Naive thymus-derived CD4-positive, alpha-beta T cell (primary cell): ENCODE data around the gene ITGB7. TPM values are rescaled to one million over a fixed set of nuclear protein-coding genes. Genes with fewer than 3 reads are reported as not detected.
"Not testable (repeated sequence)": the region's sequence is repeated elsewhere in the genome, so short reads cannot be mapped to it uniquely, and the experiment has no call there.

Experiments
- ATAC-seq: fragments of 150-1000 bp; cut with Tn5 transposase; 2 replicates; pipeline ENCODE4 v1.10.0; 2021; ENCODE audit warnings: mild to moderate bottlenecking, moderate library complexity
- CTCF ChIA-PET: fragments of 350-600 bp; sonication (Branson Sonifier 250); formaldehyde crosslinking; loops from one replicate; lab custom pipeline; 2021; ENCODE audit warnings: antibody characterized with exemption; lab: Charles Lee
- POLR2A ChIA-PET: fragments of 350-600 bp; sonication (Branson Sonifier 250); formaldehyde crosslinking; loops from one replicate; lab custom pipeline; 2021; ENCODE audit warnings: antibody characterized with exemption, inconsistent platforms; lab: Charles Lee
- DNase-seq, 9 donors: peaks; one replicate each; pipeline versions ENCODE4 v3.0.0 to v3.0.0-alpha.2; 2020 to 2022; ENCODE audit warnings: mixed read lengths in 1 of 9
- H3K27ac ChIP-seq: one replicate; pipeline ENCODE4 v1.7.0; 2013; ENCODE audit warnings: mild to moderate bottlenecking, low read depth, low read length, moderate library complexity
- H3K27me3 ChIP-seq, 2 donors: one replicate each; pipeline ENCODE4 v1.7.0; 2013; ENCODE audit warnings: low read length in 2 of 2, mild to moderate bottlenecking in 2 of 2, moderate library complexity in 2 of 2; ENCODE audit not compliant: control insufficient read depth in 2 of 2, insufficient read depth in 2 of 2
- H3K36me3 ChIP-seq, 3 experiments: 1 replicate in 2 of 3; 2 replicates in 1 of 3; pipeline ENCODE4 v1.7.0; 2013; ENCODE audit warnings: low read length in 3 of 3, mild to moderate bottlenecking in 3 of 3, moderate library complexity in 1 of 3; ENCODE audit not compliant: insufficient read depth in 3 of 3, control insufficient read depth in 2 of 3
- H3K4me1 ChIP-seq, 2 donors: one replicate each; pipeline ENCODE4 v1.7.0; 2013; ENCODE audit warnings: low read length in 2 of 2, mild to moderate bottlenecking in 2 of 2, moderate library complexity in 1 of 2; ENCODE audit not compliant: control insufficient read depth in 2 of 2, insufficient read depth in 2 of 2
- H3K4me3 ChIP-seq: 2 replicates; pipeline ENCODE4 v1.7.0; 2013; ENCODE audit warnings: mild to moderate bottlenecking, low read length
- H3K9me3 ChIP-seq, 3 experiments: 1 replicate in 2 of 3; 2 replicates in 1 of 3; pipeline ENCODE4 v1.7.0; 2013; ENCODE audit warnings: low read length in 3 of 3; ENCODE audit not compliant: control insufficient read depth in 2 of 3
- H3K27ac Mint-ChIP-seq, 9 donors: one replicate each; pipeline ENCODE4 v1.8.0; 2020 to 2022; ENCODE audit warnings: mixed read lengths in 9 of 9, mild to moderate bottlenecking in 8 of 9, moderate library complexity in 5 of 9, inconsistent platforms in 2 of 9
- H3K27me3 Mint-ChIP-seq, 5 donors: one replicate each; pipeline ENCODE4 v1.8.0; 2021 to 2022; ENCODE audit warnings: mixed read lengths in 5 of 5, mild to moderate bottlenecking in 1 of 5
- H3K36me3 Mint-ChIP-seq, 5 donors: one replicate each; pipeline ENCODE4 v1.8.0; 2020 to 2022; ENCODE audit warnings: mixed read lengths in 5 of 5, mild to moderate bottlenecking in 3 of 5, inconsistent platforms in 1 of 5
- H3K4me1 Mint-ChIP-seq, 7 donors: one replicate each; pipeline ENCODE4 v1.8.0; 2020 to 2022; ENCODE audit warnings: mixed read lengths in 7 of 7, mild to moderate bottlenecking in 3 of 7, inconsistent platforms in 1 of 7
- H3K4me3 Mint-ChIP-seq, 10 donors: one replicate each; pipeline ENCODE4 v1.8.0; 2020 to 2022; ENCODE audit warnings: mild to moderate bottlenecking in 10 of 10, mixed read lengths in 10 of 10, moderate library complexity in 6 of 10, inconsistent platforms in 2 of 10
- H3K9me3 Mint-ChIP-seq, 11 donors: one replicate each; pipeline ENCODE4 v1.8.0; 2020 to 2022; ENCODE audit warnings: mixed read lengths in 11 of 11, mild to moderate bottlenecking in 4 of 11, inconsistent platforms in 1 of 11, moderate library complexity in 1 of 11
- intact Hi-C, 2 donors: fragments of 100-400 bp; cut with micrococcal nuclease; formaldehyde crosslinking; loops; one replicate each; pipeline ENCODE4 v1.15.1; 2023
- polyA plus RNA-seq, 2 donors: library from polyadenylated mRNA; unstranded; fragments of 300-500 nt; fragmentation: Illumina TruSeq; gene quantifications; one replicate each; pipeline ENCODE4 v1.2.3, GENCODE V29; 2021
- total RNA-seq, 6 experiments: library from RNA in 5 of 6; stranded (reverse) in 5 of 6; gene quantifications; 1 replicate in 5 of 6; 2 replicates in 1 of 6; pipeline ENCODE4 v1.2.3 and lab custom pipeline; 2021 to 2026

Gene ITGB7
- total and polyA plus RNA-seq, 7 experiments from 2014 or later: 191 to 760 (median 227) TPM

DNA sequence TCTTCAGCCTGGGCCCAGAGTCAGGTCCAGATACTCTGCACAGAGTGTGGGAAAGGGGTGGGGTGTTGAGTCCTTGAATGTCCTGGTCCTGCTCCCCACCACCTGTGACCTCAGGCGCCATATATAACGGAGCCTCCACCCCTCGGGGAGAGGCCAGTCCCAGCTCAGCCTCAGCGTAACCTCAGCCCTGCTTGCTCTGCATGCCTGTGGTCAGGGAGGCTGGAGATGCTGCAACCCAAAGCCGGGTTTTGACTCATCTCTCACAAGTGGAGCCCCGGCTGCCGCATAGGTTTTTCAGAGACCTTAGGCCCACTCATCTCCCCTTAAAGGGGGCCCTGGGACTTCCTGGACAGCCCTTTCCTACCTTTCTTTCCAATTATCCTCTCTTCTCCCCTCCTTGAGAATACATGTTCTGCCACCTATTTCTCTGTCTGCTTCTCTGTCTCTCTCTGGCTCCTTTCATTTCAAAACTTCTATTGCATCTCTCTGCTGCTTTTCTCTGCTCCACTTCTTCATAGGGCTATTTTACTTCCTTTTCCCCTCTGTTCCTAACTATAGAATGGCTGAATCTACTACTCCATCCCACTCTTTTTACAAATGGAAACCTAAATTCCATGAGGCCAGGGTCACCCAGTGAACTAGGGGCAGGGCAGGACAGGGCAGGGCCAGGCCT, 1.2 kb downstream of the ITGB7 start:
- peak; percentile 68 for ATAC-seq
- Histone ChIP-seq H3K9me3 (no peaks in the 10 kb centered on the region), H3K27me3 (no peaks in the 10 kb centered on the region), H3K4me1 (peaks cover 63 to 73% of the 10 kb centered on the region in 2 donors), H3K4me3 (peak overlapping the region; percentile 84), H3K27ac (peak overlapping the region; percentile 85), H3K36me3 (peaks cover 0 to 6% (median 0%) of the 10 kb centered on the region in 3 experiments)
- H3K4me1 Mint-ChIP-seq: peaks cover 53 to 84% (median 71%) of the 10 kb centered on the region in 7 donors
- no peaks in the 10 kb centered on the region for H3K9me3 Mint-ChIP-seq
- H3K27me3 Mint-ChIP-seq: no peaks in the 10 kb centered on the region
- H3K4me3 Mint-ChIP-seq: peak overlapping the region; percentile 83 to 92 (median 86)
- ChIA-PET CTCF (interaction anchor here (0.9 to 10.7 kb wide), 5 partner anchors 7 to 31 kb away, joined by 3 to 88 read pairs (median 4); partner anchors contain the start of genes CSAD and ZNF740), POLR2A (interaction anchor here (0.6 to 9.7 kb wide), 10 partner anchors 7 to 258 kb away, joined by 3 to 103 read pairs (median 14); partner anchors contain the start of genes CSAD, MYG1, PFDN5 and ZNF740)
- H3K27ac Mint-ChIP-seq: peak overlapping the region; percentile 61 to 90 (median 87)
- peaks cover 0 to 50% (median 7%) of the 10 kb centered on the region in 5 donors for H3K36me3 Mint-ChIP-seq
- peak in 1 of 9 donors; percentile 75 for DNase-seq
- intact Hi-C loops: loop anchor here (1.0 to 5.0 kb wide), 3 partner anchors 8 to 246 kb away; partner anchors contain the start of gene PCBP2 (in 1 of the 2)

GRCh38 chr12:53204351-53204750, 2.7 kb downstream of the ITGB7 start:
- ChIA-PET CTCF (interaction anchor here (0.8 to 10.2 kb wide), 6 partner anchors 7 to 1084 kb away, joined by 3 to 88 read pairs (median 4); partner anchors contain the start of gene ITGB7), POLR2A (interaction anchor here (0.7 to 10.4 kb wide), 7 partner anchors 8 to 91 kb away, joined by 3 to 217 read pairs (median 5); partner anchors contain the start of genes CSAD, PFDN5 and ZNF740)
- ATAC-seq (no peak), DNase-seq (no peak)
- no peaks in the 10 kb centered on the region for H3K27me3 Mint-ChIP-seq
- H3K9me3 Mint-ChIP-seq: no peaks in the 10 kb centered on the region
- no peaks in the 10 kb centered on the region for H3K27me3 ChIP-seq
- peaks cover 76 to 82% of the 10 kb centered on the region in 2 donors for H3K4me1 ChIP-seq
- intact Hi-C loops: no loop called here
- peak overlapping the region; percentile 85 for H3K27ac ChIP-seq
- peaks cover 6 to 7% (median 6%) of the 10 kb centered on the region in 3 experiments for H3K36me3 ChIP-seq
- peak overlapping the region in 8 of 9 donors; percentile 21 to 89 (median 86) for H3K27ac Mint-ChIP-seq
- H3K4me1 Mint-ChIP-seq: peaks cover 57 to 91% (median 78%) of the 10 kb centered on the region in 7 donors
- no peaks in the 10 kb centered on the region for H3K9me3 ChIP-seq
- H3K4me3 Mint-ChIP-seq: peak overlapping the region; percentile 33 to 92 (median 84)
- H3K4me3 ChIP-seq: no peak overlapping the region
- H3K36me3 Mint-ChIP-seq: peaks cover 3 to 55% (median 10%) of the 10 kb centered on the region in 5 donors

DNA sequence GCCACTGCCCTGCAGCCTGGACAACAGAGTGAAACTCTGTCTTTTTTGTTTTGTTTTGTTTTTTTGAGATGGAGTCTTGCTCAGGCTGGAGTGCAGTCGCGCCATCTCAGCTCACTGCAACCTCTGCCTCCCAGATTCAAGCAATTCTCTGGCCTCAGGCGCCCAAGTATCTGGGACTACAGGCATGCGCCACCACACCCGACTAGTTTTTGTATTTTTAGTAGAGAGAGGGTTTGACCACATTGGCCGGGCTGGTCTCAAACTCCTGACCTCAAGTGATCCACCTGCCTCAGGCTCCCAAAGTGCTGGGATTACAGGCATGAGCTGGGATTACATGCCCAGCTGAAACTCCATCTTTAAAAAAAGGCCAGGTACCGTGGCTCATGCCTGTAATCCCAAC, 4.7 kb downstream of the ITGB7 start:
- H3K27me3 ChIP-seq, H3K9me3 Mint-ChIP-seq, H3K4me3 ChIP-seq, ATAC-seq, H3K27ac ChIP-seq, H3K9me3 ChIP-seq, H3K36me3 ChIP-seq, intact Hi-C loops, DNase-seq, H3K27me3 Mint-ChIP-seq: not testable (repeated sequence)
- H3K4me1 Mint-ChIP-seq: peaks cover 59 to 88% (median 75%) of the 10 kb centered on the region in 7 donors
- peak overlapping the region in 3 of 10 donors; percentile 53 to 73 (median 72) for H3K4me3 Mint-ChIP-seq
- POLR2A ChIA-PET: interaction anchor here (1.1 to 10.4 kb wide), 5 partner anchors 7 to 49 kb away, joined by 3 to 217 read pairs (median 84); partner anchors contain the start of genes CSAD, ITGB7 and ZNF740
- peaks cover 74 to 84% of the 10 kb centered on the region in 2 donors for H3K4me1 ChIP-seq
- CTCF ChIA-PET: interaction anchor here (0.6 to 10.2 kb wide), 4 partner anchors 9 to 663 kb away, joined by 3 to 88 read pairs (median 26); partner anchors contain the start of gene ITGB7
- H3K36me3 Mint-ChIP-seq: peaks cover 3 to 63% (median 18%) of the 10 kb centered on the region in 5 donors
- H3K27ac Mint-ChIP-seq: peak overlapping the region in 4 of 9 donors; percentile 14 to 95 (median 38)

- Mint-ChIP-seq H3K27ac (peak overlapping the region in 8 of 9 donors; percentile 16 to 95 (median 74)), H3K36me3 (peaks cover 3 to 63% (median 24%) of the 10 kb centered on the region in 5 donors), H3K4me3 (peak overlapping the region in 9 of 10 donors; percentile 2 to 90 (median 43)), H3K9me3 (peaks cover 0 to under 1% (median 0%) of the 10 kb centered on the region in 11 donors), H3K27me3 (no peaks in the 10 kb centered on the region), H3K4me1 (peaks cover 61 to 89% (median 75%) of the 10 kb centered on the region in 7 donors)
- POLR2A ChIA-PET: interaction anchor here (0.7 to 10.4 kb wide), 7 partner anchors 8 to 85 kb away, joined by 3 to 217 read pairs (median 8); partner anchors contain the start of genes CSAD, ITGB7 and ZNF740
- Histone ChIP-seq H3K9me3 (no peaks in the 10 kb centered on the region), H3K4me1 (peaks cover 70 to 88% of the 10 kb centered on the region in 2 donors), H3K36me3 (peaks cover 13 to 16% (median 16%) of the 10 kb centered on the region in 3 experiments), H3K27ac (peak overlapping the region; percentile 75), H3K4me3 (no peak overlapping the region), H3K27me3 (no peaks in the 10 kb centered on the region)
- ATAC-seq (no peak), DNase-seq (no peak)
- intact Hi-C loops: no loop called here
- CTCF ChIA-PET: interaction anchor here (0.7 to 10.2 kb wide), 6 partner anchors 10 to 663 kb away, joined by 3 to 88 read pairs (median 4); partner anchors contain the start of gene ITGB7
Observed at GRCh38 chr12:53201639-53202038, 5.4 kb downstream of the ITGB7 start.

DNA sequence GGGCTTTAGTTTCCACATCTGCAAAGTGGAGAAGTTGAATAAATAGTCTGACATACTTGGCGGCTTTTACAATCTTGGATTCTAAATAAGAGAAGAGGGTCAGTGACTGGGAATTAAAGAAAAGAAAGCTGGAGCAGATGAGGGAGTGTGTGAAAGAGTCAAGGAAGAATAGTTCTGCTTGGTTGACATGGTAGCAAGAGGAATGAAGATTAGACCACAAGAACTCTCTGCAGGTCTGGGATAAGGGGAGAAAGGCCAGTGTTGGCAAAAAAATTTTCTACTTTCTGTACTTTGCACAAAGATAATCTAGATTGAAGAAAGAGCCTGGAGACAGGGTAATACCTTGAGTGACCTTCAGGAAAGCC, 5.9 kb downstream of the ITGB7 start:
- Mint-ChIP-seq H3K27me3 (no peaks in the 10 kb centered on the region), H3K36me3 (peaks cover 3 to 64% (median 24%) of the 10 kb centered on the region in 5 donors), H3K9me3 (peaks cover 0 to 2% (median 0%) of the 10 kb centered on the region in 11 donors), H3K27ac (peak overlapping the region; percentile 82 to 95 (median 92)), H3K4me3 (peak overlapping the region; percentile 65 to 90 (median 76)), H3K4me1 (peaks cover 58 to 90% (median 77%) of the 10 kb centered on the region in 7 donors)
- ChIA-PET CTCF (interaction anchor here (0.9 to 10.2 kb wide), 5 partner anchors 10 to 135 kb away, joined by 3 to 88 read pairs (median 4); partner anchors contain the start of gene ITGB7), POLR2A (interaction anchor here (0.7 to 10.4 kb wide), 7 partner anchors 8 to 107 kb away, joined by 3 to 217 read pairs (median 8); partner anchors contain the start of genes CSAD, ITGB7 and ZNF740)
- H3K27me3 ChIP-seq: no peaks in the 10 kb centered on the region
- intact Hi-C loops: no loop called here
- no peak for ATAC-seq
- no peaks in the 10 kb centered on the region for H3K9me3 ChIP-seq
- DNase-seq: no peak
- H3K4me3 ChIP-seq: peak overlapping the region; percentile 21
- peaks cover 70 to 92% of the 10 kb centered on the region in 2 donors for H3K4me1 ChIP-seq
- H3K27ac ChIP-seq: peak overlapping the region; percentile 75
- peaks cover 18 to 21% (median 20%) of the 10 kb centered on the region in 3 experiments for H3K36me3 ChIP-seq
